GM21526 (cell line): ENCODE results near the gene DPCD.
"Not testable (repeated sequence)": the region's sequence is repeated elsewhere in the genome, so short reads cannot be mapped to it uniquely, and the experiment has no call there.

ENCODE experiments used
- ATAC-seq: cut with Tn5 transposase; IDR thresholded peaks from one replicate; pipeline ENCODE4 v1.9.1; 2021; ENCODE audit warnings: moderate library complexity; ENCODE audit not compliant: unreplicated experiment, low FRiP score

The DPCD gene

DNA sequence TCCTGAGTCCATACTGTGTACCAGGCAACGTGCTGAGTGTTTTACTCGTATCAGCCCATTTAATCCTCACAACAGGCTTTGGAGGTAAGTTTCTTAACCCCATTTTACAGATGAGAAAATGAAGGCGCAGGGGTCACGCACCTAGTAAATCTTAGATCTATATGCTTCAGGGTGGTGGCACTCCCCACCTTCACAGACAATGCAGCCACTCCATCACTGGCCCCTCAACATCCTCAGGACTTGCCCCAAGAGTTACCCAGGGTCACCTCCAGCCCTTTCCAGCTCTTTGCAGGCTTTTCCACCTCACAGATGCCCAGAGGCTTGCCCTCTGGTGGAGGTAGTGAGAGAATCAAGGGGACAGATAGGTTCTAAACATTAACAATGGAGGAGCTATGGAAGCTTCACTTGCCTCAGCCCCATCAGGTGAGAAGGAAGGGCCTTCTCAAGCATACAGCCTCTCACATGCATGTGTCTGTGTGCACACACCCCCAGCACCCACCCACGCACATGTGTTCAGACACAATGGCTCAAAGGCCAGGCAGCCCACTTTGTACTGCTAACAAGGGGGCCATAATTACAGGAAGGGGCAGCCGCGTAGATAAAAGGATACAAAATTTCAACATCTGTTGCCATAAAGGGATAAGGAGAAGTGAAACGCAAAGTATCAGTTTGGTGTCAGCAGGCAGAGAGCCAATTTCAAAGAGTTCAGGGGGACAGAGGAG, 29.1 kb downstream of the DPCD start:
- ATAC-seq = no peak

DNA sequence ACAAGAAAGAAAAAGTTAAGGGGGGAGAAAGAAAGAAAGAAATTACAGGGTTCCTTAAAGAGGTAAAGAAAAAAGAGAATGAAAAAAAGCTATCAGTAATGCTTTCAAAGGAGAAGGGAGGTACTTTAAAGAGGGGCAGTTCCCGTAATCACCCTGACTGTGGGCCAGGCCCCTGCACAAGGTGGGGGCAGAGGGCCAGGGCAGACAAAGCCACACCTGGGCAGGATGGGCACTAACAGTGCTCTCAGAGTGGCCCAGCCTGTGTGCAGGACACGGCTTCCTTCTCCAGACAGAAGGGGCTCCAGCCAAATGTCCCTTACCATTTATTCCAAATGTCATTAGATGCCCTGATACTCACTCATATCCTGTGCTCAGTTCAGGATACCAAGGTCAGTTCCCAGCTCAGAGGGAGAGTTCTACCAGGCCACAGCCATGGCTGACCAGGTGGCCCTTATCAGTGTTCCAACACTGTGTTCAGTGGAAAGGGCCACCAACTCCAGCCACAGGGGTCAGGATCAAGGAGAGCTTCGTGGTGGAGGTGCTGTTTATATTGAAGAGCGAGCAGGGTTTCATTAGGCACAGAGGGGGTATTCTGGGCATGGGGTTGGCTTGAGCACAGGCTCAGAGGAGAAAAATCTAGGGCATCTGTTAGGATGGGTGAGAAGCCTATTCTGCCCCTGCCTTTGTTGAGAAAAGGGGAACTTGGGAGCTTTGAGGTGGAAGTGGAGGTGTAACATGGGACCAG, 29.9 kb downstream of the DPCD start:
- ATAC-seq = no peak

DNA sequence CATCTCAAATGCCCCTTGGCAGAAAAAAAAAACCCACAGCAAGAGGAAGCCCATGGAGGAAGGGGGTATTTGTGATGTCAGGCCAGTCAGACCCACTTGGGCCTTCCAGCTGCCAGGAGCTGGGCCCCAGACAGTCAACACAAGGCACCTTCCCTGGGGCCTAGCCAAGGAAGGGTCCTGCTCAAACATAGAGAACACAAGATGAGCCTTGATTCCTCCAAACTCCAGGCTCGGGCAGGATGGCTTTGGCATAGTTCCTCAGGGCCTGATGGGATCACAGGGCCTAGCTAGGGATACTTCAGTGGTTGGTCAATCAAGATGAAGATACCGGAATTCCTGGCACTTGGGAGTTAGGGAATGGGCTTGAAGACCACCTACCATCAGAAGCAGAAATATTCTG, 30.8 kb downstream of the DPCD start:
- no peak for ATAC-seq

DNA sequence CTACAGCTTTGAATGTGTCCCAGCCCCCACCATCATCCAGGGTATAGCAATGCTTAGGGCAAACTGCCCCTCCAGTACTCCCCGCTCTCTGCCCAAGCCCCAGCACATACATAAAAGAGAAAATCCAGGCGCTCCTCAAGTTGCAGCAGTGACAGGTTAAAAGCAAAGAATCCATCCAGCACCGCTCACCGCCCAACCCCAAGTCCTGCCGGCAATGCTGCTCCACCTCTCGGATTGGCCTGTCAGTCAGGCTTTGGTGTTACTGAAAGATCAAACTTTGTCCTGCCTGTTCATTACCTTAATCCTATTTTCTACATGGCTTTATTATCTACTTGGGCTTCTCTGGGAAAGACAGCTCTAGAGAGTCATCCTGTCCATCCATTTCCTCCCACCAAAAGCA, 31.9 kb downstream of the DPCD start:
- no peak for ATAC-seq

DNA sequence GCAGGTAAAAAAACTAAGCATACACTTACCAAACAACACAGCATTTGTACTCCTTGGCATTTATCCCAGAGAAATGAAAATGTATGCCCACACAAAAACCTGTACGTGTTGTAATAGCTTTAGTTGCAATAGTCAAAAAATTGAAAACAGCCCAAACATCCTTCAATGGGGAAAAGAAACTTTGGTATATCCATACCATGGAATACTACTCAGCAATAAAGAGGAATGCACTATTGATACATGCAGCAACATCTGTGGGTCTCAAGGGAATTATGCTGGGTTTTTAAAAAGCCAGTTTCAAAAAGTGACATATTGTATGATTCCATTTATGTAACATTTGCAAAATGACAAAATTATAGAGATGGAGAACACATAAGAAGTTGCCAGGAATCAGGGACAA, 35.4 kb downstream of the DPCD start:
- ATAC-seq = no peak

DNA sequence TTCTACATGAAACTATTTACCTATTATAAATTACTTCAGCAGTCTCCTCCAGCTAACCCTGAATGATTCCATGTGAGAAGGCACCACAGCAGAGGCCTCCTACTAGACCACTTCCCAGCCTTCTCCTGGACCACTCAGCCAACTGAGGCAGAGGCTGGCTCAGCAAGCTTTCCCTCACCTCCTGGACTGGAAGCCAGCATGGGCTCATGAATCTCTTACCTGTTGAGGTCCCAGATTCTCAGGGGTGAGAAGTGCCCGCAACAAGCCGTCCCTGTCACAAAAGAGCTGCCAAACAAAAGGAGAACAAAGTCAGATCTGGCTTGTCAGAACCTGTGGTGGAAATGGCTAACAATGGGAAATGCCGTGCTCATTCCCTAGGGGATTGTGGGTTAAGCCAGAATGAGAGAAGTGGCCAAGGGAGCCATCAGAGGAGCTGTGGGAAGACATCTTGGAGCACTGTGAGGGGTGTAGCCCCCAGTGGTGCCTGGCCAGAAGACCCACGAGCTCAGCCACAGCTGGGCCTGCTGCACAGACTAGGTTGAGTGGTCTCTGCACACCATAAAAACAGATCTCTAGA, 36.5 kb downstream of the DPCD start:
- no peak for ATAC-seq

DNA sequence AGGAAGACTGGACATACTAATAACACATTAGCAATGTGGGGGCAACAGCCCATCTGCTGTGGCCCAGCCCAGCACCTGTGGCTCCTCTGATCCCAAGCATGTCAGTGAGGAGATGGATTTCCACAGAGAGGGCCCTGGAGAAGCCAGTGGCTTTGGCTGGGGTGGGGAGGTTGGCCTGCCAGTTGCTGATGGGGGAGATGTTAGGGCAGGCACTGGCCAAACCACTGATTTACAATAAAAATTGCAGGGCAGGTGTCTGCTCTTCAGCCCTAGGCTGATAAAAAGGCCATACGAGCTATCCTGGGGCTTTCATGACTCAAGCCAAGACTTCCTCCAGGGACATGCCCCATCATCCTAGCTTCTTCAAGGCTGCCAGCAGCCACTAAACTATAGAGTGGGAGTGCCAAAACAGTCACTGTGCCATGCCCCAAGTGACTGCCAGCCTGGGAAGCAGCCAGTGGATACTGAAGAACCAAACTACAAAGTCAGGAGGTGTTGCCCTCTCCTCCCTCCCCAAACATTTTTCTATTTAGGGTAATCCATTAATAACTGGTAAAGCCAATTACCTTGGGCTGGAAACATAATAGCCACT, 37.8 kb downstream of the DPCD start:
- ATAC-seq = no peak

DNA sequence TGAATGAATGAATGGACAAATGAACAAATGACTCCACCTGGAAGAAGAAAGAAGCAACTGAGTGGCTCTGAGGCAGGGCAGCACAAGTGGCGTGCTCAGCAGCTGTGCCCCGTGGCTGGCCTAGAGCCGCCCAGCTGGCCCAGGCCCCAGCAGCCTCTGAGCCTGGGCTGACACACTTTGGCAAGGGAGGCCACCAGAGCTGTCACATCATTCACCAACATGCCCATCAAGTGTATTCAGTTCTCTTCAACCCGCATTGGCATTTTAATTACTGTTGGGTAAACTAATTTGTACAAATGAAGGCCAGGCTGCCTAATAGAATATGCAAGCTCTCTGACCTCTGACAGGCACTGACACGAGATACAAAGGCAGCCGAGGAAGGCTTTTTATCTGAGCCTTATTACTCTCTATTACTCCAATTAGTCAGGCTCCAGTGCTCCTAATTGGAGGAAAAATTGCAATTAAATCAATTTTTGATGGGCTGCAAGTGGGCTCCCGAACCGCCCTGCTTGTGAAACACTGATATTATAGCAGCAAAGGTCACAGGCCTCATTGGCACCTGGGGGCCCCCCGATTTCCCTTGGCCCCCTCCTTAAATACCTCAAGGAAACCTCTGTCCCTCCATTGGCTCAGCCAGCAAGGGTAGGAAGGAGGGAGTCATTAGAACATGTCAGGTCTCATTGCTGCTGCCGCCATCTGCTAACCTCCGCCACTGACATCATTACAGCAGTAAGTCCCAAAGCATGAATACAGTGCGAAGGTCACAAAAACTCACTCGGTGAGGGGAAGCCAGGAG, 41.9 kb downstream of the DPCD start:
- no peak for ATAC-seq

DNA sequence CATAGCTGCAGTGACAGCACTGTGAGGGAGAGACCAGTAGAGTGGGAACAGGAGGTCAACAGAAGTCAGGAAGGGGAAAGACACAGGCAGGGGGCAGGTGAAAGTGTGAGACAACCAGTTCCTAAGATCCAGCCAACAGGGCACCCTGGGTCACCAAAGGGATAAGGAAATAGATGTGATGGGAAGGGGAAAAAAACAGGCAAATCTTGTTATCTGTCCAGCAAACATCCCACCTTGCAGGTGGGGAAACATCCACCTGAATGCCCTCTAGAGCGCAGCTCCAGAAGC, 42.5 kb downstream of the DPCD start:
- no peak for ATAC-seq

DNA sequence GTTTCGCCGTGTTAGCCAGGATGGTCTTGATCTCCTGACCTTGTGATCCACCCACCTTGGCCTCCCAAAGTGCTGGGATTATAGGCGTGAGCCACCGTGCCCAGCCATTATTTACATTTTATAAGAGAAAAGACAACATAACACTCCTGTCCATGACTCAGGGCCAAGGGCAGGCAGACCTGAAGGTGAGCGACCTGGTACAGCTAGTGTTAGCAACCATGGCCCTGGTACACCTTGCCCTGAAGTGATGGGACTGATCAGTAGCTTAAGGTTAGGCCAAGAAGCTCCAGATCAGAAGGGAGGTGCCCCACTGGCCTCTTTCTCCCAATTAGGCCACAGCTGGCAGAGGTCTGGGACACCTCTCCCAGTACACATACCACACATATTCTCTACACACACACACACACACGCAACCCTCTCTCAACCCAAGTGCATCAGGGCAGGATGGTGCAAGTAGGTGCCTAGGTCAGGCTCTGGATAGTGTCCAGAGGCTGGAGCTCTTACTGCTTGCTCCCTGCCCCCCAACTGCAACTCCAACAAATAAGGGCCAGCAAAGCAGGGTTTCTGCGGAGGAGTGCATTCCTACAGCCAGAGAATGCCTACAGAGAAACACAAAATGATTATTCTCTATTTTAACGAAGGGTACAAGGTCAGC, 43.8 kb downstream of the DPCD start:
- ATAC-seq = no peak

DNA sequence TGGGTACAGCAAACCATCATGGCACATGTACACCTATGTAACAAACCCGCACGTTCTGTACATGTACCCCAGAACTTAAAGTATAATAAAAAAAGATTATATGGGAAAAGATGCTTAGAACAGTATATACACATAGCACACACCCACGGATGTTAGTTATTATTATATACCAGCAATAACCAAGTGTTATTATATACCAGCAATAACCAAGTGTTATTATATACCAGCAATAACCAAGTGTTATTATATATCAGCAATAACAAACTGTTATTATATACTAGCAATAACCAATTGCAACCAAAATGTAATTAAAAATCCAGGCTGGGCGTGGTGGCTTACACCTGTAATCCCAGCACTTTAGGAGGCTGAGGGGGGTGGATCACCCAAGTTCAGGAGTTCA, 45.4 kb downstream of the DPCD start:
- not testable (repeated sequence) for ATAC-seq

DNA sequence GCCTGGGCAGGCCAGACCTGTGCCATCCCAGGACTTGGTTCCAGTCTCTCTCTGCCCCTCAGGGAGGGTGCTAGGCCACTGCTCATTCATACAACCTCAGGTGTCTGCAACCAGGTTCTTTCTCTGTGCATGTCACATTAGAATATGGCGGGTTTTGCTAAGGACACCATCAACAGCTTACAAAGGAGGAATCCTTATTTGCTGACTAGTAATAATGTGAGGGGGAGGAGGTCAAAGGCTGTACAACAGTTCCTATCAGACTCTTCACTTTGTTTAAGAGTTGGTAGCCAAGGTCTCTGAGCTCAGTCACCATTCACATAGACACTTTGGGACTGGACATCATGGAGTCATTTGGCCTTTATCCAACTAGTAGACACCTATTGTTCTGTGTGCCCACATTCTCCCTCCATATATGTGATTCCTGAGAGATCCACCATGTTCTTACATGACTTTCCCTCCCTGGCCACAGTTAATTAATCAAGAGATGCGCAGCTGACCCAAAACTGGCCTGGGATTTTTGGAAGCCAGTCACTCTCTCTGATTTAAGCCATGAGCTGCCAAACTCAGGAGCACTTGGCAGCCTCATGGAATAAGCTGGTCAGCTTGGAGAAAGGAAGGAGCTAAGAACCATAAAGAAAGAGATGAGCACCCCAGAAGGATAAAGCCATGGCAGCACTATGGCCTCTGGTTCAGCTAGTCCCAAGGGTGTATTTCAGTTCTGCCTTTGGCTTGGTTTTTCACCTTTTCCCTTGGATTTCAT, 51.2 kb downstream of the DPCD start:
- no peak for ATAC-seq

DNA sequence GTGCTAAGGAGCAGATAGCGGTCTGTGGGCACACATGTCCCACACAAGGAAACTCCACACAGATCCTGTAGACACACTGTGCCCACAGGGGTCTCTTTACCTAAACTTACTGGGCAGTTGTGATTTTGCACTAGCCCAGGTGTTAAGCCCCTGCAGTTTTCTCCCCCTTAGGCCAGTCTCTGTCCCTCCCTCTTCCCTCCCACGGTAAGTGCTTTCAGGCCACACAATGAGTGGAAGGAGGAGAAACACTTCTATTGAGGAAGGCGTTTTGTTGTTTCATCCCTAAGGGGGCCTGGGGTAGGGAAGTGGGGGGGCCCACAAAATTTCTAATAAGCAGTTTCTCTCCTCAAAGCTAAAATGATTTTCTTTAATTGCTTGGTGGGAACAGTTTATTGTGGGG, 55.4 kb downstream of the DPCD start:
- ATAC-seq = no peak

DNA sequence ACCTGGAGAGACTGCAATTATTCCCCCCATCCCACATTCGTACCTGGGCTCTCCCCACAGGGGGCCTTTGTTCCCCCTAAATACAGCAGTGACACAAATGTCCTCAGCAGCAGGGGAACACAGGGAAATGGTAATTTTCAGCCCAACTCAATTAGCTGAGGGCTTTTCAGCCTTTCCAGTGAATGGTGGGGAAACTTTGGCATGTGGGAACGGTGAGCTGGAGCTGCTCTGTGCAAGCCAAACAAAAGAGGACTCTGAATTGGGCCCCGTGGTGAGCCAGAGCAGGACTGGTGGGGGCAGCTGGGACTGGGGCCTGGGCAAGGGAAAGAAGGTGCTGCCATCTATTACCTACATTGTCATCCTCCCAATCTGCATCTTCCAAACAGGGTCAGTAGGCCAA, 55.9 kb downstream of the DPCD start:
- ATAC-seq = no peak

DNA sequence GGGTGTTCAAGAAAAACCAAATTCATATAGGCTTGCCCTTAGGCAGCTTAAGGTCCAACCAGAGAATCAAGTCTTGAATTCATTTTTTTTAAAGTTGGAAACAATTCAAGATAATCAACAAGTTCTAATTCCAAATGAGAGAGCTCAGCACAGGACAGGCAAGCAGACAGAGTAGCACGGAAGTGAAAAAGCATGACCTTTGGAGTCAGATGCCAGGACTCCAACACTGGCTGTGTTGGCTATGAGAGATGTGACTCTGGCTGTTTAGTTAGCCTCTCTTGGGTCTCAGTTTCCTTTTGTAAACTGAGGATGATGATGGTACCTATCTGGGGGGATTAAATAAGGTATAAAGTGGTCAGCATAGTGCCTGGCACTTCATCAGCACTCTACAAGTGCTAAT, 57.5 kb downstream of the DPCD start:
- ATAC-seq = no peak

DNA sequence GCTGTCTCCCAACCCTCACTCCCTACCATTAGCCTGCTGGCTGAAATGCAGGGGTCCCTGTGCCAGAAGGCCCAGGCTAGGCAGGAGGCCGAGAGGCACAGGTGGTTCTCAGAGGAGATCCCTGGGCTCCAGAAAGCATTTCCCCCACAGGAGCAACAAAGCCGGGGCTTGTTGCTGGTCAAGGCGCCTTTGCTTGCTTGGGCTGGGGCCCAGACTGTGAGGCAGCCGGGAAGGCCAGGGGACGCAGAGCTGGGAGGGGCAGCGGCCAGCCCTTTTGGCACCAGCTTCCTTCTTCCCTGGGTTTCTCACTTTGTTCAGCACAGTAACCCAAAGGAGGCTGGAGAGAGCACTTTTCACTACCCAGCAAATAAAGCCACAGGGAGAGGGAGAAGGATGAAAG, 58.2 kb downstream of the DPCD start:
- no peak for ATAC-seq

DNA sequence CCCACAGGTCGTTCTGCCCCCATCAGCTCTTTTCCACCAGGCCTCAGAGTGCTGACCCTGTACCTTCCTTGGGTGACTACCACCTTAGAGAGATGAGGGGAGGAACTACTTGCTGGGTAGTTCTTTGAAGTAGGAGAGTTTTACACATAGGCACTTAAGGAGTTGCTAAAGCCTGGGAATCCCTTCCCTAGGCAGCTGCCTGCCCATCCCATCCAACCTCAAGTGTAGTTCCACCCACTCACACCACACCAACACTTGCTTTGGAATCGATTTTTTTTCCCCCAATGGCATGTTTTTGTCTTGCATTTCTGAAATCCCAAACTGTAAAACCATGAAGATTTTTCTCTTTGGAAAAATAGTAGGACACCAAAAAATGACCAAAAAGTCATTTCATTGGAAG, 59.1 kb downstream of the DPCD start:
- ATAC-seq = no peak

DNA sequence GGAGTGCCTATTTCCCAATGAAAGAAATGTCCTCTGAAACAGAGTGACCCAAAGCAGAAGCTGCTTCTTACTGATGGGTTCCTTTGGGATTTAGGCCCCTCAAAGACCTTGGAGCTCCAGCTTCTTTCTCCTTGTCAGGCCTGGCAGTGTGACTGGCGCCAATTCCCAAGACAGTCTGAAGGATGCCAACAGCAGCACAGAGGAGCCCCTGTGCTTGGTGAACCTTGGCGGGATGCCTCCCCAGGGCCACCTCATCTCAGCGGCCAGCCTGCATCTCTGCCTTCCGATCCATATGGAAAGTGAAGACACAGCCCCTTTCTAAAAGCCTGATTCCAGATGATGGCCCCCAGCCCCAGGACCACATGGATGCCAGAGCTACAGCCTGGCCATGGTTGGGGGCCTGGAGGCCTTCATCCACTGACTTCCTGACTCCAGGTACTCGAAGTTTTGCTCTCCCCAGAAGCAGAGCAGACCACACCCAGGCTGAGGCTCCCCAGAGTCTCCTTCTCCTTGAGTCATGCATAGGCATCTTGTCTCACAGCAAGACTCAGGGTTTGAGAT, 61.5 kb downstream of the DPCD start:
- no peak for ATAC-seq

DNA sequence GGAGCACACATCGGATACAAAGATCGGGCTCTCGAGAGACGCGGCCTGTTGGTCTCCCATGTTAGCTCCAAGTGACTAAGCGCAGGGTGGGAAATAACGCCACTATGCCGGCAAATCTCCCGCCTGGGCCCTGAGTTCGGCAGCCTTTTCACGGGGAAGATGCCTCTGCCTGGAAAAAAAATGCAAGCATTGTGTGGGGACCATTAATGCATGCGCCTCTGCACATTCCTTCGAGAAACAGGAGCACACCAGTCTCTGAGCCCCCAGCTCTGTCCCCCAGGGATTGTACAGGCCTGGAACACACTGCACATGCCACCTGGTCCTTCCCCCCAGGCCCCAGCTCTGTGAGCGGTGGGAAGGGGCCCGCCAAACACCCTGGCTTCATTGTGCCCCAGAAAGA, 62.7 kb downstream of the DPCD start:
- no peak for ATAC-seq

DNA sequence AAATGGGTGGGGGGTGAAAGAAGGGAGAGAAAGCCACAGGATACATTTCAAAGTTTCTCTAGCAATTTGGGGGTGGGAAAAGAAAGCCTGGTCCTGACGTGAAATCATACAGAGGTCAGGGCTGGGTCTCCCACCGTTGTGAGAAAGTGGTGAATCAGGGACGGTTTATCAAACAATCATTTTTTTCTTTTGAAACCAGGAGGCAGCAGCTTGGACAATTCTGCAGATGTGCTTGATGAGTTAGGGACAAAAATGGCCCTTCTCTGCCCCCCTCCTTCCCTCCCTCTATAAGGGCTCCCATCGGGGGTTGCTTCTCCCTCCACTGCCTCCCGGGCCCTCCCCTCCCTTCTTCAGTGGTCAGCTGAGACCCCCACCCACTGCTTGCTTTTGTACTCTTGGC, 63.2 kb downstream of the DPCD start:
- ATAC-seq = no peak
